A549 (cell line): ENCODE data around the gene PCTP. TPM values are rescaled to one million over a fixed set of nuclear protein-coding genes. Genes with fewer than 3 reads are reported as not detected.

Experiments used
- ATAC-seq, 2 experiments: fragments of 200-7000 bp in 1 of 2; fragments of >200 bp in 1 of 2; cut with Nextera tagmentation in 1 of 2; cut with Tn5 transposase in 1 of 2; 3 replicates each; pipeline versions ENCODE4 v1.8.0 to v1.9.1; 2018 to 2020; ENCODE audit warnings: mild to moderate bottlenecking in 1 of 2, moderate library complexity in 1 of 2
- CTCF ChIA-PET: fragments of 300-600 bp; sonication (Branson Sonifier 250); formaldehyde crosslinking; extraction: SDS; loops from one replicate; lab custom pipeline; 2021; ENCODE audit warnings: antibody characterized with exemption, inconsistent platforms; lab: Yijun Ruan, JAX
- POLR2A ChIA-PET: fragments of 350-600 bp; formaldehyde crosslinking; extraction: SDS; loops from one replicate; lab custom pipeline; 2021; ENCODE audit warnings: antibody characterized with exemption, inconsistent platforms; lab: Yijun Ruan, JAX
- DNase-seq, 2 experiments: peaks; one replicate each; pipeline versions ENCODE4 v3.0.0 to v3.0.0-alpha.2; 2011 to 2016; ENCODE audit warnings: low read depth in 1 of 2, low spot score in 1 of 2
- FAIRE-seq: peaks from 2 replicates; lab custom pipeline; 2011; peaks lifted over from hg19 to GRCh38; lab: Jason Lieb, UNC
- H3K27ac ChIP-seq, 2 experiments: fragments of >200 bp; sonication (Bioruptor Twin); formaldehyde crosslinking; 3 replicates each; pipeline ENCODE4 v1.5.1; 2016 to 2017
- H3K4me1 ChIP-seq: fragments of >200 bp; sonication (Bioruptor Twin); formaldehyde crosslinking; 3 replicates; pipeline ENCODE4 v1.6.1; 2016
- H3K4me2 ChIP-seq: fragments of >200 bp; sonication (Bioruptor Twin); formaldehyde crosslinking; 3 replicates; pipeline ENCODE4 v1.6.1; 2016
- H3K4me3 ChIP-seq: fragments of >200 bp; sonication (Bioruptor Twin); formaldehyde crosslinking; 3 replicates; pipeline ENCODE4 v1.5.1; 2016
- H3K9me3 ChIP-seq: fragments of >200 bp; sonication (Bioruptor Twin); formaldehyde crosslinking; 3 replicates; pipeline ENCODE4 v1.6.1; 2016
- CBX2 ChIP-seq: fragments of 200-600 bp; sonication (generic); IDR thresholded peaks from 2 replicates; pipeline ENCODE4 v1.6.1; 2016; ENCODE audit warnings: low read depth, mild to moderate bottlenecking, borderline replicate concordance
- CBX8 ChIP-seq: fragments of 200-600 bp; sonication (generic); IDR thresholded peaks from 2 replicates; pipeline ENCODE4 v1.6.1; 2016
- CHD2 ChIP-seq: fragments of 150-350 bp; IDR thresholded peaks from 2 replicates; pipeline ENCODE4 v1.6.1; 2014; ENCODE audit warnings: low read length; ENCODE audit not compliant: partially characterized antibody
- CHD4 ChIP-seq: fragments of 200-600 bp; sonication (generic); IDR thresholded peaks from 2 replicates; pipeline ENCODE4 v1.6.1; 2016; ENCODE audit warnings: antibody characterized with exemption, mild to moderate bottlenecking, borderline replicate concordance
- EHF ChIP-seq: fragments of 250-450 bp; sonication (Bioruptor Pico); IDR thresholded peaks from 2 replicates; pipeline ENCODE4 v1.5.0; 2020; ENCODE audit warnings: mild to moderate bottlenecking
- EHMT2 ChIP-seq: fragments of 200-600 bp; sonication (generic); IDR thresholded peaks from 2 replicates; pipeline ENCODE4 v1.6.1; 2016; ENCODE audit warnings: antibody characterized with exemption, low read depth, mild to moderate bottlenecking, moderate library complexity
- FOSL2 ChIP-seq, 2 experiments: fragments of 450-650 bp in 1 of 2; fragments of >200 bp in 1 of 2; sonication (Bioruptor Twin) in 1 of 2; formaldehyde crosslinking; IDR thresholded peaks; 2 replicates each; pipeline versions ENCODE4 v1.5.0 to v1.6.1; 2016 to 2020; ENCODE audit warnings: mild to moderate bottlenecking in 1 of 2, moderate library complexity in 1 of 2
- FOXS1 ChIP-seq: fragments of 250-450 bp; sonication (Bioruptor Pico); IDR thresholded peaks from 2 replicates; pipeline ENCODE4 v1.5.0; 2020; ENCODE audit warnings: mild to moderate bottlenecking, moderate library complexity
- HOXB13 ChIP-seq: fragments of 250-450 bp; sonication (Bioruptor Pico); IDR thresholded peaks from 2 replicates; pipeline ENCODE4 v1.5.0; 2020; ENCODE audit warnings: low read depth, mild to moderate bottlenecking, moderate library complexity
- MYC ChIP-seq: IDR thresholded peaks from 2 replicates; pipeline ENCODE4 v1.6.1; 2012; ENCODE audit warnings: mild to moderate bottlenecking, inconsistent platforms, low read length, improper control_type of control experiment, borderline replicate concordance
- PHF8 ChIP-seq: fragments of 200-600 bp; sonication (generic); IDR thresholded peaks from 2 replicates; pipeline ENCODE4 v1.6.1; 2016; ENCODE audit warnings: low read depth, mild to moderate bottlenecking, antibody characterized with exemption, moderate library complexity, borderline replicate concordance
- RAD21 ChIP-seq, 2 experiments: fragments of >200 bp in 1 of 2; sonication (Bioruptor Twin) in 1 of 2; formaldehyde crosslinking in 1 of 2; IDR thresholded peaks in 1 of 2; conservative IDR thresholded peaks in 1 of 2; 2 replicates in 1 of 2; 3 replicates in 1 of 2; pipeline ENCODE4 v1.6.1; 2012 to 2018; ENCODE audit warnings: inconsistent platforms in 1 of 2
- SREBF2 ChIP-seq: fragments of 450-650 bp; IDR thresholded peaks from 2 replicates; pipeline ENCODE4 v1.6.1; 2014; ENCODE audit warnings: mild to moderate bottlenecking, moderate library complexity
- TP53 ChIP-seq: fragments of 250-450 bp; sonication (Bioruptor Pico); IDR thresholded peaks from 2 replicates; pipeline ENCODE4 v1.5.0; 2021; ENCODE audit warnings: mild to moderate bottlenecking, moderate library complexity
- ZC3H11A ChIP-seq: fragments of 450-650 bp; IDR thresholded peaks from 2 replicates; pipeline ENCODE4 v1.6.1; 2014; ENCODE audit warnings: antibody characterized with exemption, mild to moderate bottlenecking
- WGBS: methylation state at CpG from one replicate; pipeline ENCODE4 v1.1.6; 2017; ENCODE audit errors: missing lambda C conversion rate; 5-methylcytosine and 5-hydroxymethylcytosine counted together
- polyA plus RNA-seq, 4 experiments: library from polyadenylated mRNA; depleted of rRNA in 3 of 4; stranded (reverse); fragments of >200 nt; fragmentation: RNase III in 1 of 4; extraction: RNeasy Plus Mini Kit Qiagen cat#74134 plus additional on column Dnase treatment in 1 of 4; gene quantifications; 2 replicates in 3 of 4; 3 replicates in 1 of 4; pipeline ENCODE4 v1.2.3, GENCODE V29; 2011 to 2017
- TF ChIP-seq, protein P1 (sequence below): fragments of 200-600 bp; sonication (generic); IDR thresholded peaks from 2 replicates; pipeline ENCODE4 v1.6.1; 2016; ENCODE audit warnings: antibody characterized with exemption, mild to moderate bottlenecking, moderate library complexity
- TF ChIP-seq, protein P2 (sequence below): fragments of 450-650 bp; IDR thresholded peaks from 2 replicates; pipeline ENCODE4 v1.6.1; 2014; ENCODE audit warnings: antibody characterized with exemption
- TF ChIP-seq, protein P3 (sequence below): IDR thresholded peaks from 2 replicates; pipeline ENCODE4 v1.6.1; 2012; ENCODE audit warnings: low read depth, borderline replicate concordance
- TF ChIP-seq, protein P4 (sequence below): fragments of 250-450 bp; sonication (Bioruptor Pico); IDR thresholded peaks from 2 replicates; pipeline ENCODE4 v1.5.0; 2021; ENCODE audit warnings: mild to moderate bottlenecking, moderate library complexity, borderline replicate concordance
- TF ChIP-seq, protein P5 (sequence below): fragments of >200 bp; sonication (Bioruptor Twin); formaldehyde crosslinking; IDR thresholded peaks from 2 replicates; pipeline ENCODE4 v1.6.1; 2016

PCTP gene
- polyA plus RNA-seq, 2 of the 4 experiments (the other 2 are of a cell fraction) = 17.1 to 31.5 TPM

DNA sequence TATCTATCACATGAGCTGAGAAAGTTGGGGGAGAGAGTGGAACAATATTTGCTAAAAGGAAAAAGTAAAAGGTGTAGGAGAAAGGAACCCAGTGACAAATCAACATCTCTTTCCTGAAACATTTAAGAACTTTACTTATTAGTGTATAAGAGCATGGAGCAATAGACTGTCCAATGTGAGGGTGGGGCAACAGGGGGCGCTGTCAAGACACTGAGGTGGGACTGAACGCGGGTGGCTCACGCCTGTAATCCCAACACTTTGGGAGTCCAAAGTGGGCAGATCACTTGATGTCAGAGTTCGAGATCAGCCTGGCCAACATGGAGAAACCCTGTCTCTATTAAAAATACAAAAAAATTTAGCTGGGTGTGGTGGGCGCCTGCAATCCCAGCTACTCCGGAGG is 21.2 kb downstream of the PCTP start:
- 87% methylated on average over 7 of the region's 7 CpGs for WGBS
- ChIA-PET CTCF (interaction anchor here (0.8 to 10.3 kb wide), 14 partner anchors 10 to 258 kb away, joined by 3 to 296 read pairs (median 16); partner anchors contain the start of genes PCTP and TMEM100), POLR2A (no interaction called here)
- no peak for ATAC-seq
- no peak overlapping the region for H3K4me2 ChIP-seq
- no peak for DNase-seq
- FAIRE-seq = no peak
- TF ChIP-seq ZC3H11A = no peak
- TF ChIP-seq, protein P1, sequence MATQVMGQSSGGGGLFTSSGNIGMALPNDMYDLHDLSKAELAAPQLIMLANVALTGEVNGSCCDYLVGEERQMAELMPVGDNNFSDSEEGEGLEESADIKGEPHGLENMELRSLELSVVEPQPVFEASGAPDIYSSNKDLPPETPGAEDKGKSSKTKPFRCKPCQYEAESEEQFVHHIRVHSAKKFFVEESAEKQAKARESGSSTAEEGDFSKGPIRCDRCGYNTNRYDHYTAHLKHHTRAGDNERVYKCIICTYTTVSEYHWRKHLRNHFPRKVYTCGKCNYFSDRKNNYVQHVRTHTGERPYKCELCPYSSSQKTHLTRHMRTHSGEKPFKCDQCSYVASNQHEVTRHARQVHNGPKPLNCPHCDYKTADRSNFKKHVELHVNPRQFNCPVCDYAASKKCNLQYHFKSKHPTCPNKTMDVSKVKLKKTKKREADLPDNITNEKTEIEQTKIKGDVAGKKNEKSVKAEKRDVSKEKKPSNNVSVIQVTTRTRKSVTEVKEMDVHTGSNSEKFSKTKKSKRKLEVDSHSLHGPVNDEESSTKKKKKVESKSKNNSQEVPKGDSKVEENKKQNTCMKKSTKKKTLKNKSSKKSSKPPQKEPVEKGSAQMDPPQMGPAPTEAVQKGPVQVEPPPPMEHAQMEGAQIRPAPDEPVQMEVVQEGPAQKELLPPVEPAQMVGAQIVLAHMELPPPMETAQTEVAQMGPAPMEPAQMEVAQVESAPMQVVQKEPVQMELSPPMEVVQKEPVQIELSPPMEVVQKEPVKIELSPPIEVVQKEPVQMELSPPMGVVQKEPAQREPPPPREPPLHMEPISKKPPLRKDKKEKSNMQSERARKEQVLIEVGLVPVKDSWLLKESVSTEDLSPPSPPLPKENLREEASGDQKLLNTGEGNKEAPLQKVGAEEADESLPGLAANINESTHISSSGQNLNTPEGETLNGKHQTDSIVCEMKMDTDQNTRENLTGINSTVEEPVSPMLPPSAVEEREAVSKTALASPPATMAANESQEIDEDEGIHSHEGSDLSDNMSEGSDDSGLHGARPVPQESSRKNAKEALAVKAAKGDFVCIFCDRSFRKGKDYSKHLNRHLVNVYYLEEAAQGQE = no peak
- TF ChIP-seq, protein P2, sequence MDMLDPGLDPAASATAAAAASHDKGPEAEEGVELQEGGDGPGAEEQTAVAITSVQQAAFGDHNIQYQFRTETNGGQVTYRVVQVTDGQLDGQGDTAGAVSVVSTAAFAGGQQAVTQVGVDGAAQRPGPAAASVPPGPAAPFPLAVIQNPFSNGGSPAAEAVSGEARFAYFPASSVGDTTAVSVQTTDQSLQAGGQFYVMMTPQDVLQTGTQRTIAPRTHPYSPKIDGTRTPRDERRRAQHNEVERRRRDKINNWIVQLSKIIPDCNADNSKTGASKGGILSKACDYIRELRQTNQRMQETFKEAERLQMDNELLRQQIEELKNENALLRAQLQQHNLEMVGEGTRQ = no peak
- TF ChIP-seq, protein P3, sequence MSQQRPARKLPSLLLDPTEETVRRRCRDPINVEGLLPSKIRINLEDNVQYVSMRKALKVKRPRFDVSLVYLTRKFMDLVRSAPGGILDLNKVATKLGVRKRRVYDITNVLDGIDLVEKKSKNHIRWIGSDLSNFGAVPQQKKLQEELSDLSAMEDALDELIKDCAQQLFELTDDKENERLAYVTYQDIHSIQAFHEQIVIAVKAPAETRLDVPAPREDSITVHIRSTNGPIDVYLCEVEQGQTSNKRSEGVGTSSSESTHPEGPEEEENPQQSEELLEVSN = no peak
- no peak for TF ChIP-seq CBX2
- no peak for TF ChIP-seq TP53 (CRISPR knock-in tag)
- TF ChIP-seq MYC = no peak
- TF ChIP-seq SREBF2 = no peak
- TF ChIP-seq FOSL2 (IDR thresholded peaks at IDR 0.05) = no peak
- no peak for TF ChIP-seq FOSL2 (CRISPR knock-in tag; IDR thresholded peaks at IDR 0.05)
- no peak for TF ChIP-seq CHD4
- TF ChIP-seq EHF (CRISPR knock-in tag) = no peak
- TF ChIP-seq, protein P4, sequence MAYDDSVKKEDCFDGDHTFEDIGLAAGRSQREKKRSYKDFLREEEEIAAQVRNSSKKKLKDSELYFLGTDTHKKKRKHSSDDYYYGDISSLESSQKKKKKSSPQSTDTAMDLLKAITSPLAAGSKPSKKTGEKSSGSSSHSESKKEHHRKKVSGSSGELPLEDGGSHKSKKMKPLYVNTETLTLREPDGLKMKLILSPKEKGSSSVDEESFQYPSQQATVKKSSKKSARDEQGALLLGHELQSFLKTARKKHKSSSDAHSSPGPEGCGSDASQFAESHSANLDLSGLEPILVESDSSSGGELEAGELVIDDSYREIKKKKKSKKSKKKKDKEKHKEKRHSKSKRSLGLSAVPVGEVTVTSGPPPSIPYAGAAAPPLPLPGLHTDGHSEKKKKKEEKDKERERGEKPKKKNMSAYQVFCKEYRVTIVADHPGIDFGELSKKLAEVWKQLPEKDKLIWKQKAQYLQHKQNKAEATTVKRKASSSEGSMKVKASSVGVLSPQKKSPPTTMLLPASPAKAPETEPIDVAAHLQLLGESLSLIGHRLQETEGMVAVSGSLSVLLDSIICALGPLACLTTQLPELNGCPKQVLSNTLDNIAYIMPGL (CRISPR knock-in tag) = no peak
- no peak for TF ChIP-seq RAD21 (conservative IDR thresholded peaks at IDR 0.05 in 1 of 2, IDR thresholded peaks at IDR 0.05 in 1 of 2)
- TF ChIP-seq, protein P5, sequence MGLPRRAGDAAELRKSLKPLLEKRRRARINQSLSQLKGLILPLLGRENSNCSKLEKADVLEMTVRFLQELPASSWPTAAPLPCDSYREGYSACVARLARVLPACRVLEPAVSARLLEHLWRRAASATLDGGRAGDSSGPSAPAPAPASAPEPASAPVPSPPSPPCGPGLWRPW = no peak
- TF ChIP-seq PHF8 = no peak
- H3K9me3 ChIP-seq = no peaks in the 10 kb centered on the region
- no peak overlapping the region for H3K27ac ChIP-seq
- H3K4me3 ChIP-seq = no peak overlapping the region
- H3K4me1 ChIP-seq = peaks cover 9% of the 10 kb centered on the region

DNA sequence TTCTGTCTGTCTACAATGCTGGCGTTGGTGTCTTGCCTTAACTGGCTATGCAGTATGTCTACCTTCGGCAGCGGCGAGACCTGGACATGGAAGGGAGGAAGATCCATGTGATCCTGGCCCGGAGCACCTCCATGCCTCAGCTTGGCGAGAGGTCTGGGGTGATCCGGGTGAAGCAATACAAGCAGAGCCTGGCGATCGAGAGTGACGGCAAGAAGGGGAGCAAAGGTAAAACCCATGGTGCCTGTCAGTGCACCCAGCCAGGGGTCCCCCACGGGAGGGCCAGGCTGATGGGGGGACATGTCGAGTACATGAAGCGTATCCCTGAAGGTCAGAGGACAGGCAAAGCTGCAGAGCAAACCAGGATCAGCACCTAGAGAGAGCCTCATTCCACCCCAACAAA is 22.8 kb downstream of the PCTP start:
- no peaks in the 10 kb centered on the region for H3K9me3 ChIP-seq
- peaks cover 9% of the 10 kb centered on the region for H3K4me1 ChIP-seq
- ChIA-PET CTCF (interaction anchor here (0.6 to 10.3 kb wide), 6 partner anchors 9 to 244 kb away, joined by 3 to 296 read pairs (median 25); partner anchors contain the start of gene TMEM100), POLR2A (no interaction called here)
- no peak overlapping the region for H3K27ac ChIP-seq
- no peak for DNase-seq
- no peak for FAIRE-seq
- no peak for ATAC-seq
- H3K4me2 ChIP-seq = no peak overlapping the region
- 86% methylated on average over 13 of the region's 13 CpGs for WGBS
- TF ChIP-seq HOXB13 (CRISPR knock-in tag) (no peak), CHD2 (no peak), FOXS1 (CRISPR knock-in tag) (no peak), CBX8 (no peak), EHMT2 (no peak)
- TF ChIP-seq, protein P2 = no peak
- H3K4me3 ChIP-seq = no peak overlapping the region
